ENCODE results near the gene EXOC6B. TPM values are rescaled to one million over a fixed set of nuclear protein-coding genes. Genes with fewer than 3 reads are reported as not detected.

Gene EXOC6B
- total and polyA plus RNA-seq, 2 of the 8 experiments (the other 6 are each of a cell fraction or from before 2014, with no cell fraction given): 13.5 to 33.0 TPM

- TF ChIP-seq EP300 (IDR thresholded peaks at IDR 0.05; ENCODE audit: borderline replicate concordance in 1 of 2, low read depth in 2 of 2, low read length in 2 of 2): no peak
- no peak for TF ChIP-seq BCL11A (IDR thresholded peaks at IDR 0.05; ENCODE audit: low read depth in 2 of 2, low read length in 2 of 2)
These were observed 129.3 kb downstream of the EXOC6B start (continued) for GRCh38 chr2:72696559-72696958.
